ENCODE measurements around the gene BICC1. TPM values are rescaled to one million over a fixed set of nuclear protein-coding genes. Genes with fewer than 3 reads are reported as not detected.

BICC1 gene
- total RNA-seq, 1 donor from 2014 or later = 0.41 TPM

DNA sequence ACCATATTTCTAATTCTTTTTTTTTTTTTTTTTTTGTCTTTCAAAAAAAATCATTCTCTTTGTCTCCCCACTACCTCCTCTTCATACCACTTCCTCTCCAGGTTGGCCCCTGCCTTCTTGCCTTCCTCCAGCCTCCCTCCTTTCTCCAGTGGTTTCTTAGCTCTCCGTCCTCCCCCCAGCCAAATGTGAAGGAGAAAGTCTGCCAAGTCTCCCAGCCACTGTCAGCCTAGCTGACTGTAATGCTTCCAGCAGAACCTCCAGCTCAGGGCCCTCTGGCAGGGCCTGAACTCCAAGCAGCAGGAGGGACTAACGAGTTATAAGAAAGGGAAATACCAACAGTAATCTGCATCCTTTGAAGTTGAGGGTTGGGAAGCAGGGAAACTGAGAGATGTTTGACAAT, 35.5 kb upstream of the BICC1 start:
- Mint-ChIP-seq H3K9me3 (no peaks in the 10 kb centered on the region), H3K4me1 (peaks cover 11% of the 10 kb centered on the region), H3K4me3 (no peak overlapping the region), H3K36me3 (no peaks in the 10 kb centered on the region), H3K27ac (peak overlapping the region; percentile 59), H3K27me3 (ENCODE audit: insufficient read depth, low read depth) (no peaks in the 10 kb centered on the region)
- no peaks in the 10 kb centered on the region for H4K20me1 ChIP-seq (ENCODE audit: low read depth)
- H3K4me1 ChIP-seq = no peaks in the 10 kb centered on the region
- H3K27me3 ChIP-seq = no peaks in the 10 kb centered on the region
- TF ChIP-seq EZH2phosphoT487 (IDR thresholded peaks at IDR 0.05) (no peak), EZH2 (IDR thresholded peaks at IDR 0.05) (no peak)
- TF ChIP-seq, protein P1, sequence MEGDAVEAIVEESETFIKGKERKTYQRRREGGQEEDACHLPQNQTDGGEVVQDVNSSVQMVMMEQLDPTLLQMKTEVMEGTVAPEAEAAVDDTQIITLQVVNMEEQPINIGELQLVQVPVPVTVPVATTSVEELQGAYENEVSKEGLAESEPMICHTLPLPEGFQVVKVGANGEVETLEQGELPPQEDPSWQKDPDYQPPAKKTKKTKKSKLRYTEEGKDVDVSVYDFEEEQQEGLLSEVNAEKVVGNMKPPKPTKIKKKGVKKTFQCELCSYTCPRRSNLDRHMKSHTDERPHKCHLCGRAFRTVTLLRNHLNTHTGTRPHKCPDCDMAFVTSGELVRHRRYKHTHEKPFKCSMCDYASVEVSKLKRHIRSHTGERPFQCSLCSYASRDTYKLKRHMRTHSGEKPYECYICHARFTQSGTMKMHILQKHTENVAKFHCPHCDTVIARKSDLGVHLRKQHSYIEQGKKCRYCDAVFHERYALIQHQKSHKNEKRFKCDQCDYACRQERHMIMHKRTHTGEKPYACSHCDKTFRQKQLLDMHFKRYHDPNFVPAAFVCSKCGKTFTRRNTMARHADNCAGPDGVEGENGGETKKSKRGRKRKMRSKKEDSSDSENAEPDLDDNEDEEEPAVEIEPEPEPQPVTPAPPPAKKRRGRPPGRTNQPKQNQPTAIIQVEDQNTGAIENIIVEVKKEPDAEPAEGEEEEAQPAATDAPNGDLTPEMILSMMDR (IDR thresholded peaks at IDR 0.05) = no peak
- no peak overlapping the region for H3K27ac ChIP-seq
- no peaks in the 10 kb centered on the region for H3K79me2 ChIP-seq (ENCODE audit: low read depth)
- no peak overlapping the region for H2AFZ ChIP-seq (replicated peaks)
- H3K36me3 ChIP-seq = no peaks in the 10 kb centered on the region
- no peak overlapping the region for H3K4me2 ChIP-seq
- no peak overlapping the region for H3K4me3 ChIP-seq
- H3F3A ChIP-seq (ENCODE audit: low read depth) = no peaks in the 10 kb centered on the region
- no peak overlapping the region for H3K9ac ChIP-seq
- no peaks in the 10 kb centered on the region for H3K9me3 ChIP-seq (ENCODE audit: low read depth)
- peak; percentile 13 for DNase-seq (ENCODE audit: low spot score)

- Histone ChIP-seq H4K20me1 (ENCODE audit: low read depth) (no peaks in the 10 kb centered on the region), H3K9ac (no peak overlapping the region), H3F3A (ENCODE audit: low read depth) (no peaks in the 10 kb centered on the region), H3K79me2 (ENCODE audit: low read depth) (no peaks in the 10 kb centered on the region), H3K27me3 (no peaks in the 10 kb centered on the region), H3K27ac (no peak overlapping the region), H3K4me3 (no peak overlapping the region), H3K4me2 (no peak overlapping the region), H2AFZ (replicated peaks) (no peak overlapping the region), H3K4me1 (no peaks in the 10 kb centered on the region), H3K9me3 (ENCODE audit: low read depth) (no peaks in the 10 kb centered on the region), H3K36me3 (no peaks in the 10 kb centered on the region)
- Mint-ChIP-seq H3K4me3 (no peak overlapping the region), H3K9me3 (no peaks in the 10 kb centered on the region), H3K36me3 (no peaks in the 10 kb centered on the region), H3K27me3 (ENCODE audit: insufficient read depth, low read depth) (no peaks in the 10 kb centered on the region), H3K27ac (no peak overlapping the region), H3K4me1 (peaks cover 14% of the 10 kb centered on the region)
- DNase-seq (ENCODE audit: low spot score) = no peak
- TF ChIP-seq, protein P1 (IDR thresholded peaks at IDR 0.05) = peak; percentile 7
- TF ChIP-seq EZH2 (IDR thresholded peaks at IDR 0.05) = no peak
These were observed 34.8 kb upstream of the BICC1 start for GRCh38 chr10:58477902-58478301.

DNA sequence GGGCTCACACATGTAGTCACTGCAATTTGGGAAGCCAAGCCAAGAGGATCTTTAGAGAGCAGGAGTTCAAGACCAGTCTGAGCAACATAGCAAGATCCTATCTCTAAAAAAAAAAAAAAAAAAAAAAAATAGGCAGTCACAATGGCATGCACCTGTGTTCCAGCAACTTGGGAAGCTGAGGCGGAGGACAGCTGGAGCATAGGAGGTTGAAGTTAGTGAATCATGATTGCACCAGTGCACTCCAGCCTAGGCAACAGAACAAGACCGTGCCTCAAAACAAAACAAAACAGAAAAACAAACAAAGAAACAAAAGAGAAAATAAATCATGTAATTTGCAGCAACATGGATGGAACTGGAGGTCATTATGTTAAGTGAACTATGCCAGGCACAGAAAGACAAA, 33.6 kb upstream of the BICC1 start:
- H3K27ac ChIP-seq = no peak overlapping the region
- no peak overlapping the region for H3K9ac ChIP-seq
- no peaks in the 10 kb centered on the region for H3K27me3 Mint-ChIP-seq (ENCODE audit: insufficient read depth, low read depth)
- no peak overlapping the region for H3K27ac Mint-ChIP-seq
- no peaks in the 10 kb centered on the region for H3K36me3 Mint-ChIP-seq
- H3K4me3 Mint-ChIP-seq = no peak overlapping the region
- peaks cover 14% of the 10 kb centered on the region for H3K4me1 Mint-ChIP-seq
- no peaks in the 10 kb centered on the region for H3K36me3 ChIP-seq
- H4K20me1 ChIP-seq (ENCODE audit: low read depth) = no peaks in the 10 kb centered on the region
- no peaks in the 10 kb centered on the region for H3K9me3 ChIP-seq (ENCODE audit: low read depth)
- TF ChIP-seq, protein P1 (IDR thresholded peaks at IDR 0.05) = no peak
- TF ChIP-seq EZH2phosphoT487 (IDR thresholded peaks at IDR 0.05) (no peak), EZH2 (IDR thresholded peaks at IDR 0.05) (no peak)
- H3K4me1 ChIP-seq = no peaks in the 10 kb centered on the region
- no peak overlapping the region for H3K4me2 ChIP-seq
- H3F3A ChIP-seq (ENCODE audit: low read depth) = no peaks in the 10 kb centered on the region
- H3K79me2 ChIP-seq (ENCODE audit: low read depth) = no peaks in the 10 kb centered on the region
- DNase-seq (ENCODE audit: low spot score) = no peak
- no peak overlapping the region for H2AFZ ChIP-seq (replicated peaks)
- H3K4me3 ChIP-seq = no peak overlapping the region
- H3K27me3 ChIP-seq = no peaks in the 10 kb centered on the region
- H3K9me3 Mint-ChIP-seq = no peaks in the 10 kb centered on the region
